Neural progenitor cell (in vitro differentiated cells): ENCODE data around the gene TTLL5.

Experiments used
- EZH2 ChIP-seq: fragments of 200-600 bp; sonication (generic); IDR thresholded peaks from 2 replicates; pipeline ENCODE4 v1.6.1; 2017; ENCODE audit warnings: antibody characterized with exemption, mild to moderate bottlenecking, moderate library complexity
- TF ChIP-seq, protein P1 (sequence below): fragments of 200-600 bp; sonication (generic); IDR thresholded peaks from 2 replicates; pipeline ENCODE4 v1.5.1; 2017; ENCODE audit warnings: antibody characterized with exemption, mild to moderate bottlenecking

DNA sequence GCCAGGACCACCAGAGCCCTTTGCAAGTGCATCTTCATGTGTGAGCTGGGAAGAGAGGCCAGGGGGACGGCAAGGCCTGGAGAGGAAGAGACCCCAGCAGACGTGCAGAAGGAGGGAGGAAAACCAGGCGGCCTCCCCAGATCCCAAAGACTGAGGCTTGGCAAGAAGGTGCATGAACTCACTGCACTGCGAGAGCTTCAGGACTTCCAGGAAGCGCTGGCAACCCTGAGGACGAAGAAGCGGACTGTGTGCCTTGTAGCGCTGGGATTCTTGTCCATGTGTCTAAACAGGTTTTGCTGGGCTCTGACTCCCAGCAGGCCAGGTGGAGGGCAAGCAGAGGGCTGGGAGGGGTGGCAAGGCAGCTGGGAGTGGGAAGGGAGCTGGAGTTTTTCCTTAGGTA, 319.8 kb downstream of the TTLL5 start:
- TF ChIP-seq, protein P1, sequence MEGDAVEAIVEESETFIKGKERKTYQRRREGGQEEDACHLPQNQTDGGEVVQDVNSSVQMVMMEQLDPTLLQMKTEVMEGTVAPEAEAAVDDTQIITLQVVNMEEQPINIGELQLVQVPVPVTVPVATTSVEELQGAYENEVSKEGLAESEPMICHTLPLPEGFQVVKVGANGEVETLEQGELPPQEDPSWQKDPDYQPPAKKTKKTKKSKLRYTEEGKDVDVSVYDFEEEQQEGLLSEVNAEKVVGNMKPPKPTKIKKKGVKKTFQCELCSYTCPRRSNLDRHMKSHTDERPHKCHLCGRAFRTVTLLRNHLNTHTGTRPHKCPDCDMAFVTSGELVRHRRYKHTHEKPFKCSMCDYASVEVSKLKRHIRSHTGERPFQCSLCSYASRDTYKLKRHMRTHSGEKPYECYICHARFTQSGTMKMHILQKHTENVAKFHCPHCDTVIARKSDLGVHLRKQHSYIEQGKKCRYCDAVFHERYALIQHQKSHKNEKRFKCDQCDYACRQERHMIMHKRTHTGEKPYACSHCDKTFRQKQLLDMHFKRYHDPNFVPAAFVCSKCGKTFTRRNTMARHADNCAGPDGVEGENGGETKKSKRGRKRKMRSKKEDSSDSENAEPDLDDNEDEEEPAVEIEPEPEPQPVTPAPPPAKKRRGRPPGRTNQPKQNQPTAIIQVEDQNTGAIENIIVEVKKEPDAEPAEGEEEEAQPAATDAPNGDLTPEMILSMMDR, result no peak
- no peak for TF ChIP-seq EZH2
